Upper lobe of left lung (tissue), 4 donors: Measurements from ENCODE around the gene DLEC1.

ENCODE experiments used
- CTCF ChIP-seq, 6 experiments: fragments of 450-650 bp in 4 of 6; fragments of 200-600 bp in 2 of 6; sonication (generic) in 2 of 6; IDR thresholded peaks; one replicate each; pipeline ENCODE4 v1.5.1; 2016 to 2019; ENCODE audit warnings: antibody characterized with exemption in 6 of 6
- POLR2A ChIP-seq, 4 donors: fragments of 450-650 bp; IDR thresholded peaks; one replicate each; pipeline ENCODE4 v1.5.1; 2016 to 2017; ENCODE audit warnings: antibody characterized with exemption in 4 of 4, mild to moderate bottlenecking in 2 of 4
- POLR2AphosphoS5 ChIP-seq, 2 donors: sonication (generic); formaldehyde crosslinking; IDR thresholded peaks; one replicate each; pipeline ENCODE4 v1.5.1; 2017; ENCODE audit warnings: antibody characterized with exemption in 2 of 2

GRCh38 chr3:38163841-38164642 lies 125.0 kb downstream of the DLEC1 start:
- no peak for TF ChIP-seq CTCF (IDR thresholded peaks at IDR 0.05)
- TF ChIP-seq POLR2A (IDR thresholded peaks at IDR 0.05): no peak
- no peak for TF ChIP-seq POLR2AphosphoS5 (IDR thresholded peaks at IDR 0.05)
